Activated CD8-positive, alpha-beta memory T cell treated with anti-CD3 and anti-CD28 coated beads for 24 hours (primary cell): ENCODE measurements around the gene FAM53B.

Source experiments
- DNase-seq: peaks from one replicate; pipeline ENCODE4 v3.0.0-alpha.2; 2020

FAM53B gene

GRCh38 chr10:124741922-124742412 lies 2.2 kb downstream of the FAM53B start:
- DNase-seq: no peak

- DNase-seq: peak; percentile 89
These were observed 2.8 kb downstream of the FAM53B start for GRCh38 chr10:124741281-124741921.

DNA sequence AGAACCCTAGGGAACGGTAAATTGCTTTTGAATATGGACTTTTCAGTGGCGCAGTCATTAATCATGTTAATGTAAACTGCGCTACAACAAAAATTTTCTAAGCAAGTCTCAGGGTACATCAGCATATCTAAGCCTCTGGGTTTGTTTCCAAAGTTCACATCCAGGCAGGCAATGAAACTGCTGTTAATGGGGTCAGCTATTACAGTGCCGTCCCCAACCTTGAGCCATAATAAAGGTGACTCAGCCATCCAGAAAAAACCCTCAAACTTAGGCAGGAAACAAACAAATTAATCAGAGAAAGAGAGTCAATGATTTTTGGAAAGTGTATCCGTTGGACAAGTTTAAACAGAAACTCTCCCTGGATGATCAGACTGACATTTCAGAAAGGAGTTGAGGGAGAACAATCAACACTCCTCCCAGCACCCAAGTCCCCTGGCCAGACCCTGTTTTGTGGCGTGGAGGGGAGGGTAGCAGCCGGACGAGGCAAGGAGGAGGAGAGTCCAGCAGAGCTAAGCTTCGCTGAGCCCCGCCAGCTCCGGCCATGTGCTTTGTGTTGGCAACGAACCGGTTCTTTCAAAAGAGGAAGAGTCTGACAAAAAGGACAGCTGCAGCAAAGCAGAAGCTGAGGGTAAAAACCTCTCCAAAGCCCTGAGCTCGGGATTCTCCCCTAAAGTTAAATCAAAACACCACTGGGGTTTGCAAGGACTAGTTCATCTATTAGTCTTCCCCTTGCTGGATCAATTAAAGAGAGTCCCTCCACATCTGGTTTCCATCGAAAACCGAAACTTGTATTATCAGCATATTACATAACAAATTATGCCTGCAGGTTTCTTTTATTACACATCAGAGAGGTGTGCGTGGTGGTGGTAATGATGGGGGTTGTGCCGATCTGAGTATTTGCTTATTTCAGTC lies 3.6 kb downstream of the FAM53B start:
- DNase-seq: no peak

DNA sequence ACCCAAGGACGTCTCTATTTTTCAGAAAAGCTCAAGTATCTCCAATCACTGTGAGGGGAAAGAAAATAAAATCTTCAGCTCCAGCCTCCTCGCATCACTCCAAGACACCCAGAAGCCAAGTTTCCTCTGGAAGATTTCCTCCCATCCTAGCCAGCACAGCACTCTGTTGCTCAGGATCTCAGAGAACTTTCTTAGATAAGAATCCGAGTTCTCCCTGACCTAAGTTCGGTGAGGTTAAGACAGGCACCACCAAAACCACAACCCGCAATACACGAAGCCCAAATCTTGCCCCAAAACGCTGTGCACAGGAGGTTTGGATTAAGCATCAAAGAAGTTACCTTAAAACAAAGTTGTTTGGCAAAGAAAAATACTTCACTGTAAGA lies 4.2 kb downstream of the FAM53B start:
- DNase-seq: no peak

DNA sequence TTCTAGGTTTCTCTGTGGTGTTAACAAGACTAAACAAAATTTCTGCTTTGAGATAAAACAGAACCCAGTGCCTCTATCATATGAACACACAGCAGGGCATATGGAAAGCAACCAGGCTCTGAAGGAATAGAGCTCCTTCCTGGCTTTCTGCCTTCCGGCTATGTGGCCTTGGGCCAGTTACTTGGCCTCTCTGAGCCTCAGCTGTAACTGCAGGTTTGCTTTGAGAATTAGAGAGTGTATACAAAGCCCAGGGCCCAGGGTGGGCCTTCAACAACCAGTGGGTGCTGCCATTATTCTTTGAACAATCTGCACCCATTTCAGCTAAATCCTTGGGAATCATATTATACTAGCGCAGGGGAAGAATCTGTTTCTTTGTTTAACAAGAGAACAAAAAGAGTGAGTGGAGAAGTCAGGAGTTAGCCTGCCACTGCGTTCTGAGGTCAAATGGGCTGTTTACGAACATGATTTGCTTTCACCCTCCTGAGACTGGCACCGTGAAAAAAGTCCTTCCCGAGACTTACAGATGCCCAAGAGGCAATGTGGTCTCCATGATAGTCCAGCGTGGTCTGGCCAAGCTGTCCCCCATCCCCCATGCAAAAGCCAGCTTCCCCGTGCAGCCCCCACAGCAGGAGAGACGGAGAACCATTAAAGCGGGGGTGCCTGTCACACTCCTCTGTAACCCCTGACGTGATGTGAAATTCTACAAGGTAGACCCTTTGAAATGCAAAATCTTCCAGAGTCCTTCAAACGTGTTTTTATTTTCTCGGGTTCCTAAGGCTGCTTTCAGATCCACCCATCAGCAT lies 4.9 kb downstream of the FAM53B start:
- DNase-seq: no peak

DNA sequence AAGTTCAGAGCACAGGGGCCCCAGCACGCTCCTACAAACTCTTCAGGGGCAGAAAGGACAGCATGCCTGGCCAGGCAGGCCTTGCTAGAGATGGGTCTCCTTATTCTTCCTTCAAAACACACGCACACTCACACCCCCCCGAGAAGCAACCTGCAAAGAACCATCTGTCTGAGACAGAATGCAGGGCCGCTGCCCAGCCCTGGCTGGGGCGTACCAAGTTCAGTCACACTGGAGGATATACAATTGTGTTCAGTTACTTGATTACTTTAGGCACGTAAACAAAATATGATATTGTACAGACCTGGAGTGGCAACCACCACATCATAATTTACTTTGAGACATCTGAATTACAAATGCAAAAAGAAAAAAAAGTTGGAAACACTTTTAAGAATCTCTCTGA lies 5.7 kb downstream of the FAM53B start:
- no peak for DNase-seq

- DNase-seq: no peak
These were observed 6.5 kb downstream of the FAM53B start for GRCh38 chr10:124737708-124738107.

DNA sequence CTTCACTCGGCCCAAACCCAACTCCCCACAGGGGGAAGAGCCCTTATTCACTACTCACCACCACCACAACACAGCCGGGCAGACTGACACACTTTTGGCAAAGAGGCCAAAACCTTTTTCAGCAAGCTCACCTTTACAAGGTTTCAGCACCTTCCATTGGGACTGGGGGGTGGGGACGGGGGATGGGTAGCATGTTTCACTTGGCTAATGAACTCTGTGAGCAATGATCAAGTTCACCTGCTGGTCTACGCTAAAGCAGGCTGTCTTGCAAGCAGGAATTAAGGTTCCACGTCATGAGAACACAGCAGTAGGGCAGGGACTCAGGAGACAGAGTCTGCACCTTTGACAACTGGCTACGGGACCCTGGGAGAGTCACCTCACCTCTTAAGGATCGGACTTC lies 7.0 kb downstream of the FAM53B start:
- no peak for DNase-seq

DNA sequence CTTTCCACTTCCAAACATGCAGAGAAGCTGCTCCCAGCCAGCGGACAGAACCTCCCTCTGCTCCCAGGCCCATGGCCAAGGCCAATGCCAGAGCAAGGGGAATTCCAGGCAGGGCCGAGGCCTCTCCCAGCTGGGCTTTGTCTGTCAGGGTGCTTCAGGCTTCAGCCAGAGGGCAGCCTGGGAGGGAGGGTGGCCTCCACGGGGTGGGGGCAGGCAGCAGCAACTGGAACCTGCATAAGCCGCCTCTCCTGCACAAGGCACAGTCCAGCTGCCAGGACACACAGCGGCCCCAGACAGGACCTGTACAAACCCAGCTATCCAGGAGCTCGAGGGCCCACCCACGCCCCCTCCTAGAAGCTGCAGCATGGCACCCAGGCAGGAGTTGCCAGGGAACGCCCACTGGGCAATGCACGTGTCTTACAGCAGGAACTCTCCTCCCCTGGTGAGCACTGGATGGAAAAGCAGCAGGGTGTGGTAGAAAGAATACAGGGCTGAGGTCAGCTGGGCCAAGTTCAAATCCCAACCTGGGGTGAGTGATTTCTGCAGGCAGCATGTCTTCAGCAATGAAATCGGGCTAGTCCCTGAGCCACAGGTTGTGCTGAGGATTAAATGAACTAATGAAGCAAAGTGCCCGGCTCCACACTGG lies 7.6 kb downstream of the FAM53B start:
- DNase-seq: peak; percentile 59

GRCh38 chr10:124735491-124736286 lies 8.5 kb downstream of the FAM53B start:
- peak; percentile 49 for DNase-seq

DNA sequence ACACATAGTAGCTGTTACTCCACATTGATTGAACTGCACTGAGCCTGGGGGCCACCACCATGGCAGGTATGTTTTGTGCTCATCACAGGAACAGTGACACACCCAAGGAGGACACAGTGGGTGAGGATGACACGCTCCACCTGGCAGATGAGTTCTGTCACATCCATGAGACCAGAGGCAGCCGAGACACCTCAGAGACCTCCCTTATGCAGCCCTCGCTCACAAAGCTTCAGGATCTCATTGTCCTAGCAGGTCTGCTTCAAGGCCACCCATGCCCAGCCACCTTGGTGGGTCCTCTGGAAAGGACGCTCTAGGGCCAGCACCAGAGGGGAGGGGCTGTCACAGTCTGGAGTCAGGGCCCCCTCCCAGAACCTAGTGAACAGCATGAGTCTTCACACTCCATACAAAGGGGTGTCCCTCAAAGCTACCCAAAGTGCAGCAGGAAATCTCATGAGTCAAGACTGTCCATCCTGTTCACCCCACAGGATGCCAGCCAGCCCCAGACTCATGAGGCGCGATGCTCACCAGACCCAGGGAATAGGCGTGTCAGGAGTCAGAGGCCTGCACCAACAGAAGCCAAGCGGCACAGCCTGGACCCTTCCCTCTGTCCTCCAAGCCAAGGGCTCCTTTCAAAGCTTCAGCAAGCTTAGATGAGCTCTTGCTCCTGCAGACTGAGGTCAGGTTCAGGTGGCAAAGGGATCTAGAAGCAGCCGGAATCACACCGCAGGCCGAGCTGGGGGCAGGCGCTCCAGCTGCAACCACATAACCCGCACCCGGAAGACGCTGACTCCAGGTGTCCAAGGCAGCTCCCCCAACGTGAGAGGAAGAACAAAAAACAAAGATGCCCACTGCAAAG lies 9.6 kb downstream of the FAM53B start:
- DNase-seq: peak; percentile 66

- DNase-seq: peak; percentile 55
These were observed 10.5 kb downstream of the FAM53B start for GRCh38 chr10:124733571-124734245.

- peak; percentile 83 for DNase-seq
These were observed 11.1 kb downstream of the FAM53B start for GRCh38 chr10:124732931-124733570.

DNA sequence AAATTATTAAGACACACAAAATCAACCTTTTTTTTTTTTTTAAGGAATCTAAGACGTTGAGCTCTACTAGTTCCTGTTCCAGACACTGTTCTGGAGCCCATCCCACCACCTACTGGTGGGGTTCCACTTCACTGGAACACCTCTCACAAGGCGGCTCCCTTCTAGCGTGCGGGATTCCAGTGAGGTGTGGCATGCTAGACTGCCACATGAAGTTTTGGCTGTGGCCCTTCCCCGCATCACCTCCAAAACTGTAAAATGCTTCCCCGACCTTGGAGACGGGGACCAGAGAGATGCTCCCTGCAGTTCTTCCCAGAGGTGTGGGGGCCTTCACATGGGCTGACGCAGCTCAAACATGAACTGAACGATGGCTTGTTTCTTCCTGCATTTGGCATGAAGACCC lies 12.6 kb downstream of the FAM53B start:
- no peak for DNase-seq

- no peak for DNase-seq
These were observed 13.4 kb downstream of the FAM53B start for GRCh38 chr10:124730790-124731189.

- DNase-seq: peak; percentile 66
These were observed 15.1 kb downstream of the FAM53B start for GRCh38 chr10:124728830-124729661.

DNA sequence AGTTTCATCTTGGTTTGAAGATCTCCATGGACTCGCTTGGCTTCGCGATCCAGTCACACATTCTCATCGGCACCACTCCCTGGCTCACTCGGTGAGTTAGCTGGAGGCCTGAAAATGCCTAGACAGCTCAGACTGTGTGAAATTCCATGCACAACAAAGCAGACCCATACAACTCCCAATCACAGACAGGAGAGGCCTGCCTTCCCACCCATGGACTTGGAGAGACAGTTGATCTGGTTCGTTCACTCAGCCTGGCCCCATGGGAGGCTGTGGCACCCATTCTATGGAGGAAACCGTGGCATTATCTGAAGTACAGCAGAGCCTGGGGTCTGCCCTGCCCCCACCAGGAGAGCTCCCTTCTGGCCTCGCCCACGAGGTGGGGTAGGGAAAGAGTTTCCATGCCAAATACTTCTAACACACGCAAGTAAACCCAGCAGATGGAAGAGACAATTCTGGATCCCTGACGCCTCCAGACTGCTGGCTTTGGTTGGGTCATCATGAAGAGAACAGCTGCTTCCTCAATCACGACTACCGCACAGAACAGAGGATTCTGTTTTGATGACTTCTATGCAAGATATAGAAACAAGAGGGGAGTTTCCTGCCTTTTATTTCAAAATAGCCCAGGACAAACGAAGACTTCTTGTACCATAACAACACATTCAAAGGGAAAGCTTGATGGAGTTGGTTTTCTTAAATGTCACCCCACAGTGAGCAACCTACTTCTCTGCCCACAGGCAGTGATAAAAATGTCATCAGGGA lies 15.9 kb downstream of the FAM53B start:
- DNase-seq: peak; percentile 68

DNA sequence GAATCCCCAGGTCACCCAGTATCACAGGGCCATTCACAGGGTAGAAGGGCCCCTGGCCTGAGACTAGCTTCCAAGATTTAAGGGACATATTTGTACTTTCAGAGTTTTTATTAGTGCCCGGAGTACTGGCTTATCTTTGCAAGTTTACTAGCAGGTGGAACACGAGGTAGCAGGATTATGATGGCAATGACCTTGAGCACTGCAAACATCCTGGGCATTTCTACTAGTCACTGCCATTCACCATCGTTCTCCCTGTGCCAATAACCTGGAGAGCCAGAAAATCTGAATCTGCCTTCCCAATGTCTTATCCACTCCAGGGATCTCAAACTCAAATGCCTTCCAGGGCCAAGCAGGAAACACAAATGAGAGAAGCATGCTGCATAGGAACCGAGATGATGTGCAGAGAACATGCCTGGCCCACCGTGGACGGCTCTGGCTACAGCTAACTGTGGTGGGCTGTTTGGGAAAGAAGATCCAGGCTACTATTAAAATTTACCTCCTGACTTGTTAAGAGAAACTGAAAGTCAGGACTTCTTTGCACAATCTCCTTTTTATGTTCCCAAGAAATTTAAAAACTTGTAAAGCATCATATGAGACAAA lies 16.7 kb downstream of the FAM53B start:
- DNase-seq: peak; percentile 44
